HK-2 (cell line): ENCODE results near the gene RORB.
"Not testable (repeated sequence)": the region's sequence is repeated elsewhere in the genome, so short reads cannot be mapped to it uniquely, and the experiment has no call there.

Experiments used
- DNase-seq: peaks from one replicate; pipeline ENCODE4 v3.0.0-alpha.2; 2018; ENCODE audit not compliant: unreplicated experiment

RORB gene

GRCh38 chr9:74513221-74513620 lies 16.1 kb downstream of the RORB start:
- DNase-seq, result no peak

DNA sequence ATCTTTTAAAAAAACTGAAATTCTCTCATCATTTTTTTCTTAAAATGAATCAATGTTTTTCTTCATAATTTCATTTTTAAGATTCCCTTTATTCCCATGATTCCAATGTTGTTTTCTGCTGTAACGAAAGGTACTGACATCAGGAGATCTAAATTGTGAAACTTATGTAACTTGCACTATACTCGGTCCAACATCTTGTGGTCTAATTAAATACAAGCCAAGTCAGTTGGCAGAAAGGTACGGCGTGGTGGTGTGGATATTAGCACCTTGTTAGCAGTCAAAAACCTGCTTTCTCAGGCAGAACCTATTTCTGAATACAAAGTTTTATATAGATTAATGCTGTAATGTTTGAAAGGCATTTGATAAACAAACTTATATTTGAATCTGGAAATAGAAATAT lies 20.1 kb downstream of the RORB start:
- no peak for DNase-seq

- DNase-seq, result no peak
These were observed 22.3 kb downstream of the RORB start for GRCh38 chr9:74519419-74519818.

DNA sequence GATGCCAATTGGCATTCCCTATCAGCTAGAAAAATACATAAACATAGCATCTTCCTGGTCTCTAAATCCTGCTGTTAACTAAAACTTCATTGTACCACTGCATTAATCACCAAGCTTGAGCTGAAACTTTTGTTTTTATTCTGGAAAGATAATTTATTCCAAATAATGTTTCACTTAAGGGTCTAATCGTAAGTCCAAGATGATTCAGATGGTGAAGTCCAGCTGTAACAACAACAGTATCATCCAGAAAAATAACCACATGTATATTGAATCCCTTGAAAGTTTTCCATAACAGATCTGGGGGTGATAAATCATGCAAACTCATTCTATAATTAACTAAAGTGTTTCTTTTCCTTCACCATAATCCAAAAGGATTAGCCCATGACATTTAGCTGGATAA lies 23.9 kb downstream of the RORB start:
- DNase-seq, result no peak

GRCh38 chr9:74524289-74524688 lies 27.2 kb downstream of the RORB start:
- no peak for DNase-seq

DNA sequence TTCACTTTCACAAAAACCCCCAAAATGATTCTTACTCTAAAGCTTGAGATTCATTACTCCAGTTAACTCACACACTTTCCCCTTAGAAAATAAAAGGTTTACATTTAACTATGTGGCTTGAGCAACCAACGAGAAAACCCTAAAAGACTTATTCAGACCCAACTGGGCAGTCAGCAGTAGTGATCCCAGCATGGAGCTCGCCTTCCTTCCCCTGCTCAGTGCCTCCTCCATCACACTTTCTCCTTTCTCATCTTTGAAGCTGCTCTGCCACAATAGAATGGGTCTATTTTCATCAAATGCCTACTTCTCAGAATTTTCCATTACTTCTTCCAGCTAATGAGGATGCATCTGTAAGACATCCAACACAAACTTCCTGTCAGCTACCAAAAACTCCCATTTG lies 29.1 kb downstream of the RORB start:
- DNase-seq, result no peak

DNA sequence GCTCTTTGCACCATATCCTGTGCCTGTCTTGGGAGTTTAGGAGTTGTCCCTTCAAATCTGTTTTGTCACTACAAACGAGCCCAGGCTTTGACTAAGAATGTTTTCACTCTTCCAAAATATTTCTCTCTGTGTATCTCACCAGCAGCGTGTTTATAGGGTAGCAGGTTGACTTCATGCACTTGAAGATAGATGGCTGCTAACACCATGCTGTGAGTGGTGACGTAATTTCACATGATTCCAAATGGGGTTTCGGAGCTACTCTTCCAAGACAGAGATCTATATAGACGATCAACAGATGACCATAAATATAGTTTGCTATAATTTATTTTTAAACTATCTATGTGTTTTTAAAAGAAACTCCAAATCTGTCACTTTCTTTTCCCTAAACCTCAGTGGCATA lies 30.6 kb downstream of the RORB start:
- DNase-seq, result no peak

DNA sequence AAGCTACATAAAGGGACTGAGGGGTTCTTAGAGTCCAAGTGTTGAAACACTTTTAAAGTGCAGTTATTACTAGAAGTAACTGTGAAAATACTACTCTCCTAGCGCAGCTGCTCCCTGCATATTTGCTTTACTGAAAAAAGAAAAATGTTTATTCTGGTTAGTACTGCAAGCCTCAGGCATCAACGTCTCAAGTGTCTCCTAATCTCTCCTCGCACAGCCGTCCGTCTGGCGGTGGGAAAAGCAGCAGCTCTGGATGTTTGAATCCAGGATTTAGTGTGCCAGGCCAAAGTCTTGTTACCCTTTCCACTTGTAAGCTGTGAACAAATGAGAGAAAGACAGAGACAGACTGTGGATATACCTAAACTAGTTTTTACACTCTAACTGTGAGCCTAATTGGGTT lies 31.1 kb downstream of the RORB start:
- DNase-seq, result no peak

DNA sequence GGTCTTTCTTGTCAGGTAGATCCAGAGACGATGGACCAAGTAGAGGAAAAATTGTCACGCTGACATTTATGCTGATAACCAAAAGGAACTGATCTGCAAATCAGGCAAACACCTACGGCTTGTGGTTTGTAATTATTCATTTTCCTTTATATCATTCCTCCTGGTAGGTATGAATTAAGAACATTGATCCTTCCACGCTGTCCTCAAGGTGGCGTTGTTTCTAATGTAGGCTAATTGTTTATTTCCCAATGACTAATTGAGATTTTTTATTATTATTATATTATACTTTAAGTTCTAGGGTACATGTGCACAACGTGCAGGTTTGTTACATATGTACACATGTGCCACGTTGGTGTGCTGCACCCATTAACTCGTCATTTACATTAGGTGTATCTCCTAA lies 33.3 kb downstream of the RORB start:
- DNase-seq, result not testable (repeated sequence)

DNA sequence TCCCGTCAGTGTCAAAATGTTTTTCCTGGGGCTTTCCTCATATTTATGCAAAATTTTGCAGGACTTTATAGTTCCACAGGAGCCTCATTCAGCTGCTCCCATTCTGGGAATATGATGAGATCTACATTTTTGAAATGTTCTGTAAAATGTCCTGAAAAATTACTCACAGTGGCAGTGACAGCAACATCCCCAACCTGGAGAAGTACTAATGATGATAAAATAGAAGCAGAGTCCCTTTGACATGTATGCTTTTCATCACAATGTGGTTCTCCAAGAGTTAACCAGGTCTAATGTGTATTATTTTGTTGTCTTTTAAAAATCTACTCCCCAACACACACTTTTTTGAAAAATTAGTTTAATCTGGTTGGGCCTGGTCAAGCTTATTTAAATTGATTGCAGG lies 36.1 kb downstream of the RORB start:
- no peak for DNase-seq

- no peak for DNase-seq
These were observed 37.7 kb downstream of the RORB start for GRCh38 chr9:74534841-74535240.

- no peak for DNase-seq
These were observed 46.0 kb downstream of the RORB start for GRCh38 chr9:74543145-74543544.

DNA sequence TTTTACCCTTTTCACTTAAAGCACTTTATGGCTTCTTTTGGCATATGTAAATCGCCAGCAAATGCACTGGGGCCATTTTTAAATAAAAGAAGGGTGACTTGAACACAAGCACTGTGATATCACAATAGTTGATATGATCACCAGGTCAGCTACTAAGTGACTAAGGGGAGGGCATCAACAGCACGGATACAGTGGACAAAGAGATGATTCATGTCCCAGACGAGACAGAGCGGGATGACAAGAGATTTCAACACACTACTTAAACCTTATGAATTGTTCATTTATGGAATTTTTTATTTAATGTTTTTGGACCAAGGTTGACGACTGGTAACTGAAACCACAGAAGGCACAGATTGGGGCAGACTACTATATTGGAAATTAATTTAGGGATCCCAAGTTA lies 54.1 kb downstream of the RORB start:
- DNase-seq, result no peak

DNA sequence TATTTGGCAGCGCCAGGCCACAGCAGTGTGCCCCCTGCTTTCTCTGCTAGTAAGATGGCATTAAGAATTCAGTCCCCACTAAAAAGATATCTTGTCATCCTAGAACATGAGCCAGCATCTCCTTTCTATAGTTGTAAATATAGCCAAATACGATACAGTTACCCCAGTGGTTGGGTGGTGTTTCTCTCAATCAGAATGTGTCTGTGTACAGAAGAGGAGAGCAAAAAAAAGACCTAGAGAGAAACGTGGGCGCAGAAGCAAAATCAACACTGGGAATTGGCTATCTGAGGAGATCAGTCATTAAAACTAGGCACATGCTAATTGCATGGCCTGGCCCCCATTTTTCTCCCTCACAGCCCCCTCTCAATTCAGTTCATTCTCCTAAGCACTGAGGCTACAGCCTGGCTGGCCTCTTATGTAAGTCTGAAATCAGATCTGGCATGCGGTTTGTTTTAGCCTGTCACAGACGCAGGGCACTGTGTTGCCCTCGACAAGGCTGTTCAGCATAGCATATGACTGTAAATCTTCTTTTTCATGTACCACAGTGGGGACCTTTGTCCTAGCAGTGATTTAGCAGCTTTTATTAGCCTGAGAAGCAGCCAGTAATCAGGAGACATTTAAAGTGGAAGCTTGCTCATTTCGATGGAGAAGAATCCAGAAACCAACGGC lies 57.8 kb downstream of the RORB start:
- DNase-seq, result no peak

- no peak for DNase-seq
These were observed 58.4 kb downstream of the RORB start for GRCh38 chr9:74555565-74555964.

DNA sequence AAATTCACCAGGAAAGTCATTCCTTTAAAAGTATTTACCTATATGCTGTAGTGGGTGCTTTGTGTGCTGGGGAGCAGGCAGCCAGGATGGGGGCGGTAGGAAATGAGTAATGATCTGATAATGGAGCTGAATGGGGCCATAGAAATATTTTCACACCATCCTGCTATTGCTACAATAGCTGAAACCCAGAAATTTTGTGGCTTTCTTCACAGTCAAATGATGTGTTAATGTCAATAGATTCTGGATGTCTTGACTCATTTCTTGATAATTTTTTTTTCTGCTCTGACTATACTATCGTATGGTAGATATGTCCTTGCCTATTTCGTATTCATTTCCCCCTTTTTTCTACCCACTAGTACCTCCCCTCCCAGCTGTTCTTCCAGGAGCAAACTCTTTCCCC lies 59.5 kb downstream of the RORB start:
- DNase-seq, result no peak

- DNase-seq, result no peak
These were observed 60.4 kb downstream of the RORB start for GRCh38 chr9:74557571-74557970.

DNA sequence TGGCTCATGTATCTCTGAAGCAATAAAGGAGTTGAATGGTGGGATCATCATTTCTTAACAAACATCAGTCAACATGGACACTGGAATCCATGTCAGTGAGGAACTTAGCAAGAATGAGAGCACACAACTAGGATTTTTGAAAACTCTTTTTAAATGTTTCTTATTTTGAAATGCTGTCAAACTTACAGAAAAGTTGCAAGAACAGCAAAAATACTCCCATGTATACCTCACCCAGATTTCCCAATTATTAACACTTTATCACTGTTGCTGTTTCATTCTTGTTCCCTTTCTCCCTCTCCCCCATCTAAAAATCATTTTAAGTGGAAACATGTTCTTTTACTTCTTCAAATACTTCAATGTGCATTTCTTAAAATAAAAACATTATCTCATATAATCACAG lies 65.5 kb downstream of the RORB start:
- no peak for DNase-seq

DNA sequence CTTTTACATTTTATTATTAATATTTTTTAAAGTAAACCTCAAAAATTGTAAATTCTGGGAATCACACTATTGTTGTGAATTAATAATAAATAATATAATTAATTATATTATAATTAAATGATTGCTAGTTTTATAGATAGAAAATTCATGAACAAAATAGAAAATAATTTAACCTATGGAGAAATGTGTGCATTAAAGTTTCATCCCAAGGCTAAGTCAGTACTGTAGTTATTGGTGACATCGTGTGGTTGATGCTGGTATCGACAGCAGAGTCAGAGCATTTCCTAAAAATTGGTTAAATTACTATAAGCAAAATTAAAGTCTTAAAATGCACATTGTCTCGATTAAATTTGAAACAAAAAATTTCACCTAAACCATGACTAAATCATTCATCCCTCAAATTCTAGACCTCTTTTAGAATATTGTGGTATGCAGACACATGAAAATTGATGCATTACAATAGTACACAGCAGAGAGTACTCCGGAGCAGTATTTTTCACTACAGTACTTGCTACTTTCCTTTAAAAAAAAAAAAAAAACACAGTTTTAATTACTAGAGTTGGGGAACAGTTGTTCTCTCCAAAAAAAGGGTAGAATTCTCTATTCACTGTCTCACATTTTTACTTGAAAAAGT lies 73.9 kb downstream of the RORB start:
- no peak for DNase-seq

DNA sequence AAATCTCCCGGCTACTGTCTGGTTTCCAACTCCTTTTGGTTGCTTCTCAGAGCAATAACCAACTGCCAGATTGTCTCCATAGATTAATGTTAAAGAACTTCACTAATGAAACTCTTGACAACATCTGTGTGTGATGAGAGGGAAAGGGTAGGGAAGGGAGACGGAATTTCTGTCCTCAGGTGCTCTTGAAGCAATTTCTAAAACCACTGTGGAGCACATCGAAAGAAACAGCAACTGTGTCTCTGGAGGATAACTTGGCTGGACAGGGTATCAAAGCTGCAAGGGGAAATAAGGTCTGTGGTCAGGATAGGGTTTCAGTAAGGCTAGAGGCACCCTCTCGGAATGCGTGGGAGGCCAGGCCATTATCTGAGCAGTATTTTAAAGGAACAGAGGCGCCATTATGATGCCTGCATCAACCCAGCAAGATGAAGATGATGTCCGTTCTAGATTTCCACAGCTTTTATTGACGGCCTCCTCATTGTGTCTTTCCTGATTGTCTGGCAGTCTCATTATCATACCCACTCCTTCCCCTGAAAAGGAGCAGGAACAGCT lies 76.6 kb downstream of the RORB start:
- DNase-seq, result no peak

- no peak for DNase-seq
These were observed 79.0 kb downstream of the RORB start for GRCh38 chr9:74576176-74576575.

DNA sequence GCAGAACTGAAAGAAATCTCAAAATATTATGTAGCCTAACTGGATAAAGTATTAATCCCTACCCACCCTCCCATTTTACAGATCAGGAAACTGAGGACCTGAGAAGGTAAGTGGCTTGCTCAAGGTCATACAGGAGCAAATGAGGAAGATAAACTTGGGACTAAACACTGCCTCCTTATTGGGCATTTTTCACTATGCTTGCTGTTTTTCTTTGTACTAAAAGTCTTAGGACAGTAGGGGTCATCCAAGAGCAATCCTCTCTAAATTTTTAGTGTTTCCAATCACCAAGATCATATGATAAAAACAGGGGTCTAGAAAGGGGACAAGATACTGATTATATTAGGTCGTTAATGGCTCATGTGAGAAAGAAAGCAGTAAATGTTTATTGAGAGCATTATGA lies 80.8 kb downstream of the RORB start:
- no peak for DNase-seq

- no peak for DNase-seq
These were observed 92.4 kb downstream of the RORB start for GRCh38 chr9:74589576-74589975.

DNA sequence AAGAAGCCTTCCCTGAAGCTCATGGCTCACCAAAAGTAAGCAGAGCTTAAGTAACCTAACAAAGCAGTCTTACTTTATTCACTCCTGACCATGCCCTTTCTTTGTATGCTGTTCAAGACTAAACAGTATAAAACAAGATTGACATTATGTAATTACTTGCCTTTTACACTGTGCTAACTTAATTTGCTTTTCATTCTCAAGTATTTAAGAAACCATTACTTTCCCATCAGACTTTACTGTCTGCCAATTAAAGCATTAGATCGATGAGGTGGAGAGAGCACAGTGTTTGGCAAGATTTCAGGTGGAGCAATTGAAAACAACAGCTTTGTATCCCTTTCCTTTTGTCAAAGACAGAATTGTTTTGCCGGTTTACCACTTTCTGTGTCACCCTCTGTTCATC lies 98.2 kb downstream of the RORB start:
- no peak for DNase-seq
